ENCODE measurements around the gene PPP1CC. TPM values are rescaled to one million over a fixed set of nuclear protein-coding genes. Genes with fewer than 3 reads are reported as not detected.
A peak's percentile ranks its signal among the peaks of the same experiment; 100 is the strongest.

Gene PPP1CC
- total RNA-seq (203 TPM), polyA plus RNA-seq (110 TPM)

GRCh38 chr12:110742718-110743570 lies at the start of gene PPP1CC:
PPP1CC (minus strand) TSS chr12:110742891; CDS start chr12:110742707, 184 bp downstream.
- H3K4me1 ChIP-seq (ENCODE audit: insufficient read depth), result no peaks in the 10 kb centered on the region
- under 1% methylated on average over 63 of the region's 63 CpGs for WGBS
- peak; percentile 79 for DNase-seq (ENCODE audit: extremely low spot score)

DNA sequence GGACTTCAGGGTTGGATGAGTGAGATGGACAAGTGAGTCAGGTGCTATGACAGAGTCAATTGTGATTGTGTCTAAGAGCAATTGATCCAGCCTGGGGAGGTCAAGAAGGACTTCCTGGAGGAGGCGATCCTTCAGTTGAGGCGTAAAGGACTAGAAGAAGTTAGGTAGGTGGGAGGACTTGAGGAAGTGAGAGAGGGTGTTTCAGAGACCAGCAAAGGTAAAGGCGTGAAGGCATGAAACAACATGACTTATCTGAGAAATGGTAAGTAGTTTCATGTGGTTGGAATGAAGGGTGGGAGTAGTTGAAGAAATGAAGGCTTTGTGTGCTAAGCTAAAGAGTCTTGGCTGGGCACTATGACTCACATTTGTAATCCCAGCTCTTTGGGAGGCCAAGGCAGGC lies 48.9 kb upstream of the PPP1CC start:
- no peaks in the 10 kb centered on the region for H3K4me1 ChIP-seq (ENCODE audit: insufficient read depth)
- WGBS, result 95% methylated on average over 3 of the region's 3 CpGs
- no peak for DNase-seq (ENCODE audit: extremely low spot score)

More at GRCh38 chr12:110742718-110743570, at the start of gene PPP1CC:
- peak within 1 kb of the TSS; percentile 95 for H3K4me3 ChIP-seq (ENCODE audit: low read depth, low read length)
- H3K27ac ChIP-seq (ENCODE audit: low read depth), result peak within 1 kb of the TSS; percentile 83
- no peaks in the 10 kb centered on the region for H3K36me3 ChIP-seq (ENCODE audit: insufficient read depth)

GRCh38 chr12:110790301-110790700 lies 47.6 kb upstream of the PPP1CC start:
- H3K4me3 ChIP-seq (ENCODE audit: low read depth, low read length), result no peak overlapping the region
- no peak for DNase-seq (ENCODE audit: extremely low spot score)
- 25% methylated on average over 1 of the region's 1 CpG for WGBS
- no peaks in the 10 kb centered on the region for H3K36me3 ChIP-seq (ENCODE audit: insufficient read depth)
- H3K4me1 ChIP-seq (ENCODE audit: insufficient read depth), result no peaks in the 10 kb centered on the region
- no peak overlapping the region for H3K27ac ChIP-seq (ENCODE audit: low read depth)

More for the DNA sequence above, 48.9 kb upstream of the PPP1CC start:
- Histone ChIP-seq H3K27ac (ENCODE audit: low read depth) (peak overlapping the region; percentile 38), H3K36me3 (ENCODE audit: insufficient read depth) (no peaks in the 10 kb centered on the region), H3K4me3 (ENCODE audit: low read depth, low read length) (no peak overlapping the region)

DNA sequence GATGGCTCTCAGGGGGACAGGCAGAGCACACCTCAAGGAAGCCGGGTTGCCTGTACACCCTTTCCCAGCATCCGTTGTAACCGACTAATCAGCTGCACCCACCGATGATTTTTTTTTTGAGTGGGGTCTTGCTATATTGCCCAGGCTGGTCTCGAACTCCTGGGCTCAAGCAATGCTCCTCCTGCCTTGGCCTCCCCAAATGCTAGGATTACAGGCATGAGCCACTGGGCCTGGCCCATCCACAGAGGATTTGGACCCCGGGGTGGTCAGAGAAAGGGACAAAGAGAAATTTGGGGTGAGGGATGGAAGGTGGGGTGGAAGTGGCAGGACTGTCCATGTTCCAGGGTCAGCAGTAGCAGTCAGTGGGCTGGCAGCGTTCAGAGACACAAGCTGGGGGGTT lies 43.3 kb upstream of the PPP1CC start:
- H3K4me3 ChIP-seq (ENCODE audit: low read depth, low read length), result no peak overlapping the region
- DNase-seq (ENCODE audit: extremely low spot score), result no peak
- WGBS, result 91% methylated on average over 7 of the region's 7 CpGs
- H3K27ac ChIP-seq (ENCODE audit: low read depth), result no peak overlapping the region
- no peaks in the 10 kb centered on the region for H3K36me3 ChIP-seq (ENCODE audit: insufficient read depth)
- no peaks in the 10 kb centered on the region for H3K4me1 ChIP-seq (ENCODE audit: insufficient read depth)

DNA sequence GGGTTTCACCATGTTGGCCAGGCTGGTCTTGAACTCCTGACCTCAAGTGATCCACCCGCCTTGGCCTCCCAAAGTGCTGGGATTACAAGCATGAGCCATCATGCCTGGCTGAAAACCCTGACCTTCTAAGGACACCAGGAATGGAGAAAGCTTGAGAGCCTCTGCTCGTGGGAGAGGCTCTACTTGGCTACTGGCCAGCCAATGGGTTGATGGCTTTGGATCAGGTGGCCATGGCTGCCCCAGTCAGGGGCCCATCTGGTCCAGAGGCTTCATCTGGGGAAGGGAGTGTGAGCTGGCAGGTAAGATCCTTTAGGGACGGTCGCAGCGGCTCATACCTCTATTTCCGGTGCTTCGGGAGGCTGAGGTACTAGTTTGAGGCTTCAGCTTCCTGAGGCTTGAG lies 42.5 kb upstream of the PPP1CC start:
- Histone ChIP-seq H3K36me3 (ENCODE audit: insufficient read depth) (no peaks in the 10 kb centered on the region), H3K4me3 (ENCODE audit: low read depth, low read length) (no peak overlapping the region), H3K4me1 (ENCODE audit: insufficient read depth) (no peaks in the 10 kb centered on the region), H3K27ac (ENCODE audit: low read depth) (no peak overlapping the region)
- DNase-seq (ENCODE audit: extremely low spot score), result no peak
- WGBS, result 85% methylated on average over 7 of the region's 7 CpGs

DNA sequence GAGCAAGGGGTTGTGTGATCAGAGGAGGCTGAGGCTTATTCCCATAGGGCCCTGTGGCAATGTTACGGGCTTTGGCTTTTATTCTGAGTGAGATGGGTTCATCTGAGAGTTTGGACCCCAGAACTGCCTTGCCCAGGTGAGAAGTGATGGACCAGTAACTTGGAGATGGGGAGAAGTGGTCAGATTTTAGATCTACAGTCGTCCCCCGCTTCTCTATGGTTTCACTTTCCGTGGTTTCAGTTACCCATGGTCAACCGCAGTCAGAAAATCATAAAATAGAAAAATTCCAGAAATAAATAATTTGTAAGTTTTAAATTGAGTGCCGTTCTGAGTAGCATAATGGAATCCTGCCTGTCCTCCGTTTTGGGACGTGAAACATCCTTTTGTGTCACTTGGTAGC lies 40.2 kb upstream of the PPP1CC start:
- WGBS, result 90% methylated on average over 8 of the region's 8 CpGs
- no peaks in the 10 kb centered on the region for H3K36me3 ChIP-seq (ENCODE audit: insufficient read depth)
- no peak for DNase-seq (ENCODE audit: extremely low spot score)
- no peak overlapping the region for H3K27ac ChIP-seq (ENCODE audit: low read depth)
- H3K4me3 ChIP-seq (ENCODE audit: low read depth, low read length), result no peak overlapping the region
- H3K4me1 ChIP-seq (ENCODE audit: insufficient read depth), result no peaks in the 10 kb centered on the region

DNA sequence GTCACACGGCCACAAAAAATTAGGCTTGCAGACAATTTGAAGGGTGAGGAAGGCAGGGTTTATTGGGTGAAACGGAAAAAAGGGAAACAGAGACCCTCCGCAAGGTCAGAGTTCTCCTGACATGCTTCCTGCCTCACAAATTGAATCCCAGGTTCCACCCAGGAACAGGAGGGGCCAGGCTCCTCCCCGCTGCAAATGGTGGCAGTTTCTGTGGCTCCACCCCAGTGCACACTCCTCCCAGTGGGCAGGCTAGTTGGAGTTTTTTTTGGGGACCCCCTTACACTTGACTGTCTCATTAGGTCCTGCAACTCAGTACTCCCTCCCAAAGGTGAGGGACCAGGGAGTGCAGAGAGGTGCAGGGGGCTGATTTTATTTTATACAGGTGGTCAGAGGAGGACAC lies 39.4 kb upstream of the PPP1CC start:
- WGBS, result 77% methylated on average over 4 of the region's 4 CpGs
- no peak overlapping the region for H3K27ac ChIP-seq (ENCODE audit: low read depth)
- H3K4me1 ChIP-seq (ENCODE audit: insufficient read depth), result no peaks in the 10 kb centered on the region
- no peaks in the 10 kb centered on the region for H3K36me3 ChIP-seq (ENCODE audit: insufficient read depth)
- no peak overlapping the region for H3K4me3 ChIP-seq (ENCODE audit: low read depth, low read length)
- DNase-seq (ENCODE audit: extremely low spot score), result no peak

DNA sequence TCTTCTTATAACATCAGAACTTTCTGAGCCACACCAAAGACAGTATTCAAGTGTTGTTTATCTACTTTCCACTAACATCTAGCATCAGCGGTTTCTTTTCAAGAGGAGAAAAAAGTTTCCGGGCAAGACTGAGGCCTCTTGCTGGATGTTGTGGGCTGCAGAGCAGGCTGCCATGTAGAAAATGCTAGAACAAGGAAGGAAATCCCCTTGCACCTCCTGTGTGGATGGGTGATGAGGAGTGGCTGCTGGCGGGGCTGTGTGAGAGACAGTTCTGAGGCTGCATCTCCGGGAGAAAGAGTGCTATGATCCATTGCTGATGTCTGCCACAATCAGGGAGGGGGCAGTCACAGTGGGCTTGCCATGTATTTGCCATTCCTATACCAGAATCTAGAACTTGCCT lies 37.8 kb upstream of the PPP1CC start:
- H3K36me3 ChIP-seq (ENCODE audit: insufficient read depth), result no peaks in the 10 kb centered on the region
- DNase-seq (ENCODE audit: extremely low spot score), result no peak
- H3K4me1 ChIP-seq (ENCODE audit: insufficient read depth), result no peaks in the 10 kb centered on the region
- H3K27ac ChIP-seq (ENCODE audit: low read depth), result no peak overlapping the region
- no peak overlapping the region for H3K4me3 ChIP-seq (ENCODE audit: low read depth, low read length)
- WGBS, result 62% methylated on average over 4 of the region's 4 CpGs

- no peaks in the 10 kb centered on the region for H3K36me3 ChIP-seq (ENCODE audit: insufficient read depth)
- no peak for DNase-seq (ENCODE audit: extremely low spot score)
- no peak overlapping the region for H3K27ac ChIP-seq (ENCODE audit: low read depth)
- H3K4me3 ChIP-seq (ENCODE audit: low read depth, low read length), result no peak overlapping the region
- H3K4me1 ChIP-seq (ENCODE audit: insufficient read depth), result no peaks in the 10 kb centered on the region
- 60% methylated on average over 7 of the region's 7 CpGs for WGBS
Observed at GRCh38 chr12:110778833-110779577, 36.3 kb upstream of the PPP1CC start.

- Histone ChIP-seq H3K36me3 (ENCODE audit: insufficient read depth) (no peaks in the 10 kb centered on the region), H3K4me1 (ENCODE audit: insufficient read depth) (no peaks in the 10 kb centered on the region), H3K27ac (ENCODE audit: low read depth) (no peak overlapping the region), H3K4me3 (ENCODE audit: low read depth, low read length) (no peak overlapping the region)
- 82% methylated on average over 4 of the region's 4 CpGs for WGBS
- DNase-seq (ENCODE audit: extremely low spot score), result no peak
Observed at GRCh38 chr12:110776410-110776809, 33.7 kb upstream of the PPP1CC start.

GRCh38 chr12:110775997-110776396 lies 33.3 kb upstream of the PPP1CC start:
- H3K4me3 ChIP-seq (ENCODE audit: low read depth, low read length), result no peak overlapping the region
- no peaks in the 10 kb centered on the region for H3K4me1 ChIP-seq (ENCODE audit: insufficient read depth)
- WGBS, result 87% methylated on average over 1 of the region's 1 CpG
- H3K27ac ChIP-seq (ENCODE audit: low read depth), result no peak overlapping the region
- no peaks in the 10 kb centered on the region for H3K36me3 ChIP-seq (ENCODE audit: insufficient read depth)
- no peak for DNase-seq (ENCODE audit: extremely low spot score)

DNA sequence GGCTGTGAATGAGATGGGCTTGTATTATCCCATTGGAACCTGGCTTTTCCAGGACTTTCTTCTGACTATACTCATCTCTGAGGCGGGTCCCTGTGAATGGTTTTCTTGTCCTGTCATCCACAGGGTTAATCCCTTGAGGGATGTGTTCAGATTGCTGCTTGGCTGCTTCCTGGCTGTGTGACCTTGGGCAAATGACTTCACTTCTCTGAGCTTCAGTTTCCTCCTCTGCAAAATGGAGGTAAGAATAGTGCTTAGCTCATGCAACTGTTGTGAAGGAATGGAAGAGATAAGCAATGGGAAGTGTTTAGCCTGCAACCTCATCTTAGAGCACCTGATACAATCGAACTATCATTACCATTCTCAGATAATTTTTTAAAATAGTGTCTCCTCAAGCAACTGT lies 32.1 kb upstream of the PPP1CC start:
- no peak for DNase-seq (ENCODE audit: extremely low spot score)
- 93% methylated on average over 2 of the region's 2 CpGs for WGBS
- Histone ChIP-seq H3K4me3 (ENCODE audit: low read depth, low read length) (no peak overlapping the region), H3K27ac (ENCODE audit: low read depth) (no peak overlapping the region), H3K36me3 (ENCODE audit: insufficient read depth) (no peaks in the 10 kb centered on the region), H3K4me1 (ENCODE audit: insufficient read depth) (no peaks in the 10 kb centered on the region)

DNA sequence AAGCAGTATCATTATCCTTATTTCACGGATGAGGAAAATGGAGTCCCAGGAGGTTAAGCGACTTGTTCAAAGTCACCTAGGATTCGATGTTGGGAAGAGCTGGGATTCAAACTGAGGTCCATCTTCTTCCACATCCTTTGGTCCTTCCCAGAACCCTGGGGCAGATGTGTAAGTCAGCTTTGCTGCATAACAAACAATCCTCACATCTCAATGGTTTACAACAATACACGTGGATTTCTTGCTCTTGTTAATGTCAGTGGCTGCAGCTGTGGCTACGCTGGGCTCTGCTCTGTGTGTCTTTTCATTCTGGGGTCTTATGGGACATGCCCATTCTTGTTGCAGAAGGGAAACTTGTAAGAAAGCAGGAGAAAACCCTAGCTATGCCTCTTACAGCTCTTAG lies 26.3 kb upstream of the PPP1CC start:
- WGBS, result 94% methylated on average over 5 of the region's 5 CpGs
- no peaks in the 10 kb centered on the region for H3K36me3 ChIP-seq (ENCODE audit: insufficient read depth)
- DNase-seq (ENCODE audit: extremely low spot score), result no peak

DNA sequence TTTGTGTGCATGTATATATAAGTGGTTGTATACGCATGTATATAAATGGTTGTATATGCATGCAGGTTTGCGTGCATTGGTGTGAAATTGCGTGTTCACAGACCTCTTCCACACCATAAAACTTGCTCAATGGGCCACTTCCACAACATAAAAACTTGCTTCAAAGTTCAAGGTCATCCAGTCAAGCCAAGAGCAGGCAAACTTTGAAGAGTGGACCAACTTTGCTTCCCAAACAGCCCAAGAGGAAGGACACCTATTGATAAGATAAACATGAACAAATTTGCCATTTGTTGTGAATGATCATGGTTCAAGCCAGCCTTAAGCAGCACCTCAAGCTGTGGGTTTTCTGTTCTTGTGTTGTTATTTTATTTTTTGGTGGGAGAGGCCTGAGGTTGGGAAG lies 25.2 kb upstream of the PPP1CC start:
- Histone ChIP-seq H3K36me3 (ENCODE audit: insufficient read depth) (no peaks in the 10 kb centered on the region), H3K4me1 (ENCODE audit: insufficient read depth) (no peaks in the 10 kb centered on the region)
- over 99% methylated on average over 3 of the region's 3 CpGs for WGBS

More for the DNA sequence above, 26.3 kb upstream of the PPP1CC start:
- Histone ChIP-seq H3K4me1 (ENCODE audit: insufficient read depth) (no peaks in the 10 kb centered on the region), H3K4me3 (ENCODE audit: low read depth, low read length) (no peak overlapping the region), H3K27ac (ENCODE audit: low read depth) (no peak overlapping the region)

More for the DNA sequence above, 25.2 kb upstream of the PPP1CC start:
- H3K4me3 ChIP-seq (ENCODE audit: low read depth, low read length), result no peak overlapping the region
- no peak for DNase-seq (ENCODE audit: extremely low spot score)
- H3K27ac ChIP-seq (ENCODE audit: low read depth), result no peak overlapping the region
